A673 (cell line): ENCODE data around the gene MAG. TPM values are rescaled to one million over a fixed set of nuclear protein-coding genes. Genes with fewer than 3 reads are reported as not detected.

Experiments
- Bru-seq: library from RNA; stranded (reverse); fragments of 400-500 nt; gene quantifications from one replicate; lab custom pipeline; 2021; lab: Mats Ljungman, UMichigan
- BruChase-seq, 2 experiments: library from RNA; stranded (reverse); fragments of 400-500 nt; gene quantifications; one replicate each; lab custom pipeline; 2021; lab: Mats Ljungman, UMichigan
- BruUV-seq: library from RNA; stranded (reverse); fragments of 400-500 nt; replicated peaks from 2 replicates; lab custom pipeline; 2021; lab: Mats Ljungman, UMichigan
- CTCF ChIA-PET: fragments of 300-600 bp; sonication (Branson Sonifier 250); formaldehyde crosslinking; loops from one replicate; lab custom pipeline; 2022; ENCODE audit warnings: antibody characterized with exemption; lab: Charles Lee
- POLR2A ChIA-PET: fragments of 300-600 bp; sonication (Branson Sonifier 250); formaldehyde crosslinking; loops from one replicate; lab custom pipeline; 2022; ENCODE audit warnings: antibody characterized with exemption; ENCODE audit not compliant: low non-redundant PET; lab: Charles Lee
- DNase-seq: peaks from one replicate; pipeline ENCODE4 v3.0.0-alpha.2; 2015; ENCODE audit warnings: low spot score
- H3K27ac ChIP-seq: fragments of 200-600 bp; sonication (generic); 2 replicates; pipeline ENCODE4 v1.5.1; 2016; ENCODE audit warnings: mixed run types, low read depth, mild to moderate bottlenecking, mixed read lengths, antibody characterized with exemption, low read length; ENCODE audit not compliant: poor library complexity, severe bottlenecking
- H3K27me3 ChIP-seq: fragments of 200-600 bp; sonication (generic); replicated peaks from 2 replicates; pipeline ENCODE4 v1.6.1; 2017; ENCODE audit warnings: mixed run types, low read depth, mild to moderate bottlenecking, mixed read lengths, antibody characterized with exemption, low read length; ENCODE audit not compliant: insufficient read depth, poor library complexity
- H3K36me3 ChIP-seq: fragments of 200-600 bp; sonication (generic); 2 replicates; pipeline ENCODE4 v1.6.1; 2016; ENCODE audit warnings: mixed run types, mild to moderate bottlenecking, mixed read lengths, antibody characterized with exemption, low read length; ENCODE audit not compliant: insufficient read depth, poor library complexity, severe bottlenecking
- H3K4me1 ChIP-seq: fragments of 200-600 bp; sonication (generic); 2 replicates; pipeline ENCODE4 v1.6.1; 2017; ENCODE audit warnings: mixed run types, mild to moderate bottlenecking, mixed read lengths, antibody characterized with exemption, low read length; ENCODE audit not compliant: insufficient read depth, poor library complexity, severe bottlenecking
- H3K4me3 ChIP-seq: fragments of 200-600 bp; sonication (generic); 2 replicates; pipeline ENCODE4 v1.5.1; 2016; ENCODE audit warnings: low read depth, mixed run types, mild to moderate bottlenecking, mixed read lengths, low read length; ENCODE audit not compliant: poor library complexity, severe bottlenecking
- H3K9me3 ChIP-seq: fragments of 200-600 bp; sonication (generic); 2 replicates; pipeline ENCODE4 v1.6.1; 2016; ENCODE audit warnings: mixed run types, low read depth, mild to moderate bottlenecking, mixed read lengths, antibody characterized with exemption, low read length; ENCODE audit not compliant: poor library complexity, severe bottlenecking
- EZH2 ChIP-seq: fragments of 200-600 bp; sonication (generic); IDR thresholded peaks from 2 replicates; pipeline ENCODE4 v1.6.1; 2017; ENCODE audit warnings: borderline replicate concordance, low read depth, mild to moderate bottlenecking, mixed read lengths, antibody characterized with exemption, low read length; ENCODE audit not compliant: poor library complexity, severe bottlenecking
- intact Hi-C: fragments of 100-400 bp; cut with micrococcal nuclease; formaldehyde crosslinking; loops from one replicate; pipeline ENCODE4 v1.10.0; 2022; ENCODE audit not compliant: unreplicated experiment
- long read RNA-seq: library from polyadenylated mRNA; stranded (forward); transcript quantifications from one replicate; pipeline ENCODE4 v2.0.0, GENCODE V29; 2022
- total RNA-seq: library from RNA; stranded (reverse); gene quantifications from 2 replicates; pipeline ENCODE4 v1.2.3, GENCODE V29; 2021
- TF ChIP-seq, protein P1 (sequence below): fragments of 300-800, 200-600 bp; sonication (generic); conservative IDR thresholded peaks from 2 replicates; pipeline ENCODE4 v1.5.1; 2017; ENCODE audit warnings: low read depth, mild to moderate bottlenecking, antibody characterized with exemption, low read length, moderate library complexity, mixed read lengths

The MAG gene, protein sequence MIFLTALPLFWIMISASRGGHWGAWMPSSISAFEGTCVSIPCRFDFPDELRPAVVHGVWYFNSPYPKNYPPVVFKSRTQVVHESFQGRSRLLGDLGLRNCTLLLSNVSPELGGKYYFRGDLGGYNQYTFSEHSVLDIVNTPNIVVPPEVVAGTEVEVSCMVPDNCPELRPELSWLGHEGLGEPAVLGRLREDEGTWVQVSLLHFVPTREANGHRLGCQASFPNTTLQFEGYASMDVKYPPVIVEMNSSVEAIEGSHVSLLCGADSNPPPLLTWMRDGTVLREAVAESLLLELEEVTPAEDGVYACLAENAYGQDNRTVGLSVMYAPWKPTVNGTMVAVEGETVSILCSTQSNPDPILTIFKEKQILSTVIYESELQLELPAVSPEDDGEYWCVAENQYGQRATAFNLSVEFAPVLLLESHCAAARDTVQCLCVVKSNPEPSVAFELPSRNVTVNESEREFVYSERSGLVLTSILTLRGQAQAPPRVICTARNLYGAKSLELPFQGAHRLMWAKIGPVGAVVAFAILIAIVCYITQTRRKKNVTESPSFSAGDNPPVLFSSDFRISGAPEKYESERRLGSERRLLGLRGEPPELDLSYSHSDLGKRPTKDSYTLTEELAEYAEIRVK
- total RNA-seq (not detected in 2 replicates), Bru-seq, nascent RNA (not detected), BruChase-seq, experiment 1, labeled RNA remaining after a 2-hour chase (not detected), BruChase-seq, experiment 2, labeled RNA remaining after a 6-hour chase (not detected)
- long read RNA-seq: 0 reads

DNA sequence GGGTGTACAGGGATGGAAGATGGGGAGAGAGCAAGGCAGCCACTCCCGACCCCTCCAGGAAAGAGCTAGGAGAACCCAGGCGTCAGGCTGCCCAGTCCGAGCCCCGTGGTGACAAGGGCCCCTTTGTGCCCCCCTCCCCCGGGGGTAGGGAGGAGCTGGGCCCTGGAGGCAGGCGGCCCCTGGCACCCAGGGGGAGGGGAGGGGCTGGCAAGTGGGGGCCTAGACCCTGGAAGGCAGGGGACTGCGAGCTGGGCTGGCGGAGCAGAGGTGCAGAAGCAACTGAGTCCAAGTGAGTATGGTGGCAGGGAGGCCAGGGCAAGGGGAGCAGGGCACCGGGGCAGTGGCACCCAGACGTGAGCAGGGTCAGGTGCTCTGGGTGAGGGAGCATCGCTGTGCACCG is at the start of gene MAG:
Gene MAG (plus strand): TSS at position 246 of the 400 bp plus-strand sequence. CDS start 3,248 bp downstream, outside the sequence.
- POLR2A ChIA-PET: no interaction called here
- no TSS peak for BruUV-seq
- CTCF ChIA-PET: no interaction called here

DNA sequence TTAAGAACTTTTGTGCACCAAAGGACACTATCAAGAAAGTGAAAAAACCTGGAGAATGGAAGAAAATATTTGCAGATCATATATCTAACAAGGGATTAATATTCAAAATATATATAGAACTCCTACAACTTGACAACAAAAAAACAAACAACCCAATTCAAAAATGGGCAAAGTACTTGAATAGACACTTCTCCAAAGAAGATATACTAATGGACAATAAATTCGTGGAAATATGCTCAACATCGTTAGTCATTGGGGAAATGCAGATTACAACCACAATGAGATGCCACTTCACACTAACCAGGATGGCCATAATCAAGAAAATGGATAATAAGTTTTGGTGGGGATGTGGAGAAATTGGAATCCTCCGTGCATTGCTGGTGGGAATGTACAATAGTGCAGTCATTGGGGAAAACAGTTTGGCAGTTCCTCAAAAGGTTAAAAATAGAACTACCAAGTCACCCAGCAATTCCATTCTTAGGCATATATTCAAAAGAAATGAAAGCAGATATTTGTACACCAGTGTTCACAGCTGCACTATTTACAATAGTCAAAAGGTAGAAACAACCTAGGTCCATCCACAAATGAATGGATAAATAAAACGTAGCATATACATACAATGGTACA is 45.4 kb upstream of the MAG start:
- Histone ChIP-seq H3K4me1 (no peaks in the 10 kb centered on the region), H3K36me3 (no peaks in the 10 kb centered on the region), H3K4me3 (no peak overlapping the region), H3K27me3 (peaks cover 74% of the 10 kb centered on the region), H3K27ac (no peak overlapping the region), H3K9me3 (peaks cover 7% of the 10 kb centered on the region)
- CTCF ChIA-PET: no interaction called here
- TF ChIP-seq, protein P1, sequence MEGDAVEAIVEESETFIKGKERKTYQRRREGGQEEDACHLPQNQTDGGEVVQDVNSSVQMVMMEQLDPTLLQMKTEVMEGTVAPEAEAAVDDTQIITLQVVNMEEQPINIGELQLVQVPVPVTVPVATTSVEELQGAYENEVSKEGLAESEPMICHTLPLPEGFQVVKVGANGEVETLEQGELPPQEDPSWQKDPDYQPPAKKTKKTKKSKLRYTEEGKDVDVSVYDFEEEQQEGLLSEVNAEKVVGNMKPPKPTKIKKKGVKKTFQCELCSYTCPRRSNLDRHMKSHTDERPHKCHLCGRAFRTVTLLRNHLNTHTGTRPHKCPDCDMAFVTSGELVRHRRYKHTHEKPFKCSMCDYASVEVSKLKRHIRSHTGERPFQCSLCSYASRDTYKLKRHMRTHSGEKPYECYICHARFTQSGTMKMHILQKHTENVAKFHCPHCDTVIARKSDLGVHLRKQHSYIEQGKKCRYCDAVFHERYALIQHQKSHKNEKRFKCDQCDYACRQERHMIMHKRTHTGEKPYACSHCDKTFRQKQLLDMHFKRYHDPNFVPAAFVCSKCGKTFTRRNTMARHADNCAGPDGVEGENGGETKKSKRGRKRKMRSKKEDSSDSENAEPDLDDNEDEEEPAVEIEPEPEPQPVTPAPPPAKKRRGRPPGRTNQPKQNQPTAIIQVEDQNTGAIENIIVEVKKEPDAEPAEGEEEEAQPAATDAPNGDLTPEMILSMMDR: no peak
- no peak for TF ChIP-seq EZH2
- no TSS peak for BruUV-seq
- POLR2A ChIA-PET: no interaction called here
- no peak for DNase-seq
- intact Hi-C loops: loop anchor here (10.0 kb wide), 1 partner anchor 92 kb away; the partner anchor contains the start of gene FXYD5

More for the DNA sequence above, at the start of gene MAG:
- intact Hi-C loops: no loop called here
- TF ChIP-seq EZH2: no peak
- TF ChIP-seq, protein P1: no peak
- Histone ChIP-seq H3K36me3 (no peaks in the 10 kb centered on the region), H3K27me3 (peaks cover 36% of the 10 kb centered on the region), H3K4me1 (no peaks in the 10 kb centered on the region), H3K27ac (no peak within 1 kb of the TSS), H3K4me3 (no peak within 1 kb of the TSS), H3K9me3 (no peaks in the 10 kb centered on the region)
- DNase-seq: no peak
